Measurements from ENCODE around the gene ESYT2. TPM values are rescaled to one million over a fixed set of nuclear protein-coding genes. Genes with fewer than 3 reads are reported as not detected.

ESYT2 gene
- total and polyA plus RNA-seq, 4 donors: 4.9 to 31.7 (median 17.2) TPM

DNA sequence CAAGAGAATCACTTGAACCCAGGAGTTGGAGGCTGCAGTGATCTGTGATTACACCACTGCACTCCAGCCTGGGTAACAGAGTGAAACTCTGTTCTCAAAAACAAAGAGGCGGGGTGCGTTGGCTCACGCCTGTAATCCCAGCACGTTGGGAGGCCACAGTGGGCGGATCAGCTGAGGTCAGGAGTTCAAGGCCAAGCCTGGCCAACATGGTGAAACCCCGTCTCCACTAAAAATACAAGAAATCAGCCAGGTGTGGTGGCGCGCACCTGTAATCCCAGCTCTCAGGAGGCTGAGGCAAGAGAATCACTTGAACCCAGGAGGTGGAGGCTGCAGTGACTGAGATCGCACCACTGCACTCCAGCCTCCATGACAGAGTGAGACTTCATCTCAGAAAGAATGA is 82.4 kb downstream of the ESYT2 start (continued):
- TF ChIP-seq CTCF (IDR thresholded peaks at IDR 0.05; ENCODE audit: low read depth, low read length, missing input control): no peak
- no peak for TF ChIP-seq EGR1 (IDR thresholded peaks at IDR 0.05; ENCODE audit: low read depth in 2 of 2)
- no peak for TF ChIP-seq TAF1 (conservative IDR thresholded peaks at IDR 0.05)
- TF ChIP-seq NR2F2 (IDR thresholded peaks at IDR 0.05): no peak
- no peak for TF ChIP-seq RAD21 (IDR thresholded peaks at IDR 0.05)

DNA sequence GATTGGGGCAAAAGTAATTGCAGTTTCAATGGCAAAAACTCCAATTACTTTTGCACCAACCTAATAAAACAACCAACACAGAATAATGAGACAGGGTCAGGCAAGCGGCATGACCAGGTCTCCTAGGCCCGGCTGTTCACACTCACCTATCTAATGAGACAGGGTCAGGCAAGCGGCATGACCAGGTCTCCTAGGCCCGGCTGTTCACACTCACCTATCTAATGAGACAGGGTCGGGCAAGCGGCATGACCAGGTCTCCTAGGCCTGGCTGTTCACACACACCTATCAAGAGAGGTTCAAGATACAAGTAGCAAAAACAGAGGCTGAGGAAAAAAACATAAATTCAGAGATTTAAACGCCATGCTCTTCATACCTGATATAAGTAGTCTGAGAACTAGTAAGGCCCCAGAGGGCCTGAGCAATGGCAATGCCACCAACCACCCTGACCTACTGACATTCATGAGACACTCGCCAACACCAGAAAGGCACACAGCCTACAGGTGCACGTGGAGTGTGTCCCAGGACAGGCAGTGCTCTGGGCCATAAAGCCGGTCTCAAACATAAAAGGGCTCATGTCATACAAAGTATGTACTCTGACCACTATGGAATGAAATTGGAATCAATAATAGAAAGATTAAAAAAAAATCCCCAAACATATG is 84.1 kb downstream of the ESYT2 start:
- peaks cover 6 to 41% (median 22%) of the 10 kb centered on the region in 4 donors for H3K36me3 ChIP-seq (ENCODE audit: control insufficient read depth in 4 of 4, insufficient read depth in 3 of 4, low read depth in 1 of 4, low read length in 3 of 4)
- TF ChIP-seq RXRA (IDR thresholded peaks at IDR 0.05) (no peak), JUND (IDR thresholded peaks at IDR 0.05) (no peak), NR2F2 (IDR thresholded peaks at IDR 0.05) (no peak), GABPA (IDR thresholded peaks at IDR 0.05 in 1 of 2, conservative IDR thresholded peaks at IDR 0.05 in 1 of 2) (no peak), HNF4A (conservative IDR thresholded peaks at IDR 0.05) (no peak), CTCF (IDR thresholded peaks at IDR 0.05; ENCODE audit: low read depth, low read length, missing input control) (no peak), TAF1 (conservative IDR thresholded peaks at IDR 0.05) (no peak), REST (IDR thresholded peaks at IDR 0.05) (no peak), HNF4G (IDR thresholded peaks at IDR 0.05) (no peak), RAD21 (IDR thresholded peaks at IDR 0.05) (no peak)
- TF ChIP-seq, protein P1, sequence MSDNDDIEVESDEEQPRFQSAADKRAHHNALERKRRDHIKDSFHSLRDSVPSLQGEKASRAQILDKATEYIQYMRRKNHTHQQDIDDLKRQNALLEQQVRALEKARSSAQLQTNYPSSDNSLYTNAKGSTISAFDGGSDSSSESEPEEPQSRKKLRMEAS (IDR thresholded peaks at IDR 0.05): no peak

More for the DNA sequence above, 84.1 kb downstream of the ESYT2 start:
- no peak overlapping the region for H3K9ac ChIP-seq (ENCODE audit: low read depth in 1 of 2, low read length in 2 of 2)
- no peaks in the 10 kb centered on the region for H3K27me3 ChIP-seq (ENCODE audit: control insufficient read depth in 4 of 4, insufficient read depth in 4 of 4, low read length in 3 of 4)
- no peaks in the 10 kb centered on the region for H3K9me3 ChIP-seq (ENCODE audit: control insufficient read depth in 4 of 4, low read length in 3 of 4)
- no peaks in the 10 kb centered on the region for H3K4me1 ChIP-seq (ENCODE audit: control insufficient read depth in 4 of 4, insufficient read depth in 4 of 4, low read length in 3 of 4)
- H3K27ac ChIP-seq (ENCODE audit: low read depth in 1 of 2, low read length in 2 of 2): no peak overlapping the region
- DNase-seq (ENCODE audit: low spot score): no peak
- H3K4me3 ChIP-seq (ENCODE audit: low read depth in 1 of 3, low read length in 3 of 3): no peak overlapping the region
- 93% methylated on average over 10 of the region's 10 CpGs for WGBS
